ENCODE results near the gene RGCC.

The RGCC gene

GRCh38 chr13:41452462-41452861 is 4.9 kb upstream of the RGCC start:
- no peak for DNase-seq (ENCODE audit: extremely low read depth in 1 of 2, low read depth in 1 of 2)

DNA sequence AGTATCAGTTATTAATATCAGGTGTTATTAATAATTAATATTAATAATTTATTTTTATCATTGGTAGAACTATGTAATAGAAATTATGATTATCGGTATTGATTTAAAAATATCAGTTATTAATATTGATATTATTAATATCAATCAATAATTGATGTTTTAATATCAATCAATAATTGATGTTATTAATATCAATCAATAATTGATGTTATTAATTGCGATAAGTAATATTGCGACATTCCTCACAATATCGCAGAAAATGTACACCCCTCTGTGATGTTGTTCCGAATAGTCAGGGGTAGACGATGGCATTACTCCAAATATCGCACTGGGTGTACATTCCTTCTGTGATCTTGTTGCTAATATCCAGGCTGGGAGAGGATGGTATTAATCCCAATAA is 3.7 kb upstream of the RGCC start:
- no peak for DNase-seq (ENCODE audit: extremely low read depth in 1 of 2, low read depth in 1 of 2)

DNA sequence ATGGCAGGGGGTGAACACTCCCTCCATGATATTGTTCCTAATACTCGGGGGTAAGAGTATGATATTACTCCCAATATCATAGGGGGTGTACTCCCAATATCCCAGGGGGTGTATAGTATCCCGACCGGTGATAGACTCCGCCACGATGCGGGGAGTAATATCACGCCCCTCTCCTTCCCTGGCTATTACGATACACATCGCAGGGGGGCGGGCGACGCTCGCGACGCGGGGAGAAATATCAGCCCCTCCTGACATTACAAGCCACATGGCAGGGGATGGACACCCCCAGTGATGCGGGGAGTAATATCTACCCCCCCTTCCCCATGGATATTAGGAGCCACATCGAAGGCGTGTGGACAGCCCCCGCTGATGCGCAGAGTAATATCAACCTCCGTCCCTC is 3.2 kb upstream of the RGCC start:
- DNase-seq (ENCODE audit: extremely low read depth in 1 of 2, low read depth in 1 of 2) = no peak

DNA sequence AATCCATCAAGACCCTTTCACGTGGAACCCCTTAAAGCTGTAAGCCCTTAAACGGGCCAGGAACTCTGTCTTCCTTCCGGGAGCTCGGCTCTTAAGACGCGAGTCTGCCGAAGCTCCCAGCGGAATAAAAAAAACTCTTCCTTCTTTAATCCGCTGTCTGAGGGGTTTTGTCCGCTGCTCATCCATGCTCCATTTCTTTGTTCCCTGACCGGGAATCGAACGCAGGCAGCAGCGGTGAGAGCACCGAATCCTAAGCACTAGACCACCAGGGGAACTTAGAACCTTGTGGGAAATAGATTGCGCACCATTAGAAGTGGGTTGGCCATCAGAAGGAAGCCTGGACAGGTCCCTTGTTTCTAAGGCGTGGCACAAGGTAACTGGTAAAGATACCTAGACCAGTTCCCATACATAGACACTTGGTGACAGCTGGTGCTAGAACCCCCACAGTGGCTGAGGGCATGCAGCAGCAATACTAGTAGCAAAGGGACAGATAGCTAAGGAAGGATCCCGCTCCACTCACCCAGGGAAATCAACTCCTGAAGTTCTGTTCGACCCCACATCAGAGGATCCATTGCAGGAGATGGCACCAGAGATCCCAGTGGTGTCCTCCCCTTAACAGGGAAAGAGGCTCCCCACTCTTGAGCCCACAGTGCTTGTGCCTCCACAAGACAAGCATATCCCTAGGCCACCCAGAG is 1.5 kb upstream of the RGCC start:
- no peak for DNase-seq (ENCODE audit: extremely low read depth in 1 of 2, low read depth in 1 of 2)

DNA sequence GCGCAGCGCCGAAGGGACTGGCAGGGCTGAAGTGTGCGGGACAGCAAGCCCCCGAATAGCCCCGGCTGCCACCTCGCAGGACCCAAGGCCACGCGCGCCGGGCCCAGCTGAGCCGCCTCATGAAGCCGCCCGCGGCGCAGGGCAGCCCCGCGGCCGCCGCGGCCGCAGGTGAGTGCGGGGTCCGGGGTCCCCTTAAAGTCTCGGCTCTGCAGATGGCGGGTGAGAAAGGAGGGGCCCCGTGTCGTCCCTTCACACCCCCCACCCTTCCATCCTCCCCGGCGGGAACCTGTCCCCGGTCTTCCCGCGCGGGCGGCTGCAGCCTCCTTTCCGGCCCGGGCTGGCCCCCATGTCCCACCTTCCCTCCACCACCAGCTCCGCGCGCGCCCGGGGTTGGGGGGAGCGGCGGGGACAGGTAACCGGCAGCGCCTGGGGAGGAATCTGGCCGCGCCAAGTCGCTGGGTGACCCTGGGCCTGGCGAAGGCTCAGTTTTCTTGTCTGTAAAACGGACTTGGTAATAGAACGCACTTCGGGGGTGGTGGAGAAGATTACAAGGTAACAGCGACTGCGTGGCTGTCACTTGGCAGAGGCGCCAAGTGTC is 338 bp downstream of the RGCC start:
- peak in 1 of 2 donors; percentile 28 for DNase-seq (ENCODE audit: extremely low read depth in 1 of 2, low read depth in 1 of 2)

GRCh38 chr13:41458187-41458760 is 924 bp downstream of the RGCC start:
- peak in 1 of 2 donors; percentile 30 for DNase-seq (ENCODE audit: extremely low read depth in 1 of 2, low read depth in 1 of 2)

DNA sequence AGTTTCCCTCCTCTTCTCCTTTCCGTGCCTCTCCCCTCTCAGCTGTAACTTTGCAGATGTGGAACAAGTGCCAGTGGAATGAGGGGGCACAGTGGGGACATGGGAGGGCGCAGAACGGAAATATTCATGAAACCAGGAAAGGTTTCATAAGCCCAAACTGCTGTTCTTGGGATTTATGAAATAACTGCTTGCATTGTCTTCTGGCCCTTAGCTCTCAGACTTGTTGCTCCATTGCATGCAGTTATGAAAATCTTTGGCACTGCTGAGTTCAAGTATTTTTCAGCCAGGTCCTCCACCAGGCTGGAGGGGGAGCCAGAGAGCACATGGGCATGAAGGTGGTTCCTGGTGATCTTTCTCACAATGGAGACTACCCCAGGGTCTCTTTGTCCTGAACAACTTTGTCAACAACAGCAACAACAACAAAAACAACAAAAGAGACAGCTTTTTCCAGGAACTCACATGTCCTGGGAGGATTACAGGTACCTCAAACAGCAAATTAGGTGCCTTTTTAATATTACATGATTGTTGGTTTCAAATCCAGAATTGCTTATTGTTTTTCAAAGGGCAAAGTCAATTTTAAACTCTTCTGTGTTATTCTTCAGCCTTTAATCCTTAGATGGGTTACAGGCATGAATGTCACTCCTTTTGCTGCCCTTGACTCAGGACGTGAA is 1.5 kb downstream of the RGCC start:
- peak in 1 of 2 donors; percentile 50 for DNase-seq (ENCODE audit: extremely low read depth in 1 of 2, low read depth in 1 of 2)

DNA sequence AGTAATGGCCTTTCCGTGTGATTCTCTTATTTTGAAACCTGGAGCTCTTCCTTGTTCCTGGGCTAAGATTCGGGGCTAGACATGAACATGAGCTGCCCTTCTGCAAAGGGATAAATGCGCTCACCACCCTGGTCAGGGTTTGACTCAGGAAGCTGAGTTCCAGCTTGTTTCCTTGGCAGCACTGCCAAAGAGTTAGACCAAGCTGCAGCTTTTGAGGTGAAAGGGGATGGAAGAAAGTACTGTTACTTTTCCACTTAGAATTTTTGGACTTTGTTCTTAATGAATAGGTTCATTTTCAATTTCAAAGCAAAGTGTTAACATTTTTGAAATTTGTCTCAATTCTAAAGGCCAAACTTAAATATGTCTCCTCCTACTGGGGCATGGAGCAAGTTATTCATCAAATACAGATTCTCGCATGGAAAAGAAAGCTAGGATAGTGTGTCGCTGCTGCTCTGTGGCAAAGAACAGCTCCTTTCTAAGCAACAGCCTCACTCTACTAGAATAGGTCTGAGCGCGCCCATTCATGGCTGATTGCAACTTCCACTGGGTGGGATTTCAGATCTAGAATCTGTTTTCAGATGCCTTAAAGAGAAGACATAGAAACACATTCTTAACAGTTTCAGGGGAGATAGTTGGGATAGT is 2.2 kb downstream of the RGCC start:
- DNase-seq (ENCODE audit: extremely low read depth in 1 of 2, low read depth in 1 of 2) = no peak

- DNase-seq (ENCODE audit: extremely low read depth in 1 of 2, low read depth in 1 of 2) = no peak
These were observed 2.7 kb downstream of the RGCC start for GRCh38 chr13:41460074-41460465.

DNA sequence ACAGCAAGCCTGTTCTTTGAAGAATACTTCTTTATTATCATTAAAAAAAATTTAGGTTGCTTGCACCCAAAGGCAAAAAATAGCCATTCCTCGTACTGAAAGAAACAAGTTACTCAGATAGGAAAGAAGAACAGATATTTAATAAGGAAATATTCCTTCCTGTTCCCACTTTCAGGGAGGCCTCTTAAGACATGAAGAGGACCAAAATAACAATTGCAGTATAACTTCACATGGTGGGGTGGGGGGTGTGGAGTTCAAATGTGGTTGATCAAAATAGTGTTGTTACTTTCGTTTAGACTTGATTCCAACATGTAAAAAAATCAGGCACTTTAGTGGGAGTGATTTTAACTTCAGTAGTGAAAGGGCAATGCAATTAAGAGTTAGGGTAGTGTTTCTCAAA is 3.6 kb downstream of the RGCC start:
- DNase-seq (ENCODE audit: extremely low read depth in 1 of 2, low read depth in 1 of 2) = no peak

GRCh38 chr13:41461527-41462139 is 4.3 kb downstream of the RGCC start:
- DNase-seq (ENCODE audit: extremely low read depth in 1 of 2, low read depth in 1 of 2) = no peak

GRCh38 chr13:41462427-41462826 is 5.1 kb downstream of the RGCC start:
- no peak for DNase-seq (ENCODE audit: extremely low read depth in 1 of 2, low read depth in 1 of 2)

DNA sequence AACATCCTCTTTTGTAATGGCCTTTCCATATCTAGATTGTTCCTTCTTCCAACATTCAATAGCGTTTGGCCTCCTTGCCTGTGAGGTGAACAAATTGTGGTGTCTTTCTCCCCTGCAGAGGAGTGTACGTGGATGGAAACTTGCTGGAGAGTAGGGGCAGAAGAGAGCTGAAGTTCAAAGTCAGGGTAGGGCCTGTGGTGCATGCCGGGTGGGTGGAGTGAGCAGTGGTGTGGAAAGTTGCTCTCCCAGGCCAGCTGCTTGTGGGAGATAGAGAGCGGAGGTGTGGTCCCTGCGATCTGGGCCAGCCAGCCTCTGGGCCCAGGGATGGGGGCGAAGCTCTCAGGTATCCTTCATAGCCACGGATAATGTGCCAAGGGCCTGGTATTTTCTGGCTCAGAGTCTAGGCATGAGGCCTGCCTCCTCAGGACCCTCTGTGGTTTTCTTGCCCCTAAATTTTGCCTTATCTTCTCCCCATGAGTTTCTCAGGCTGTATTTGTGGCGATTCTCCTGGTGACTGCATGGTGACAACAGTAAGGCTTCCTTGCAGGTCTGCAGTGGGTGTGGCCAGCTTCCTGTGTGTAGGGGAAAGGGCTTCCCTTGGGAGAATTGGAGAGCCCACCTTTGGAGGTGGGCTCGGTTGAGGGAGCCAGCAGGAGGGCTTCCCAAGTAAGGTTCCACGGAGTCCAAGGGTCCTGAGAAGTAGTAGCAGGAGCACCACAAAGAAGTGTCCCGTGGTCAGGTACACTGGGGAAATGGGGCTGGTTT is 6.7 kb downstream of the RGCC start:
- no peak for DNase-seq (ENCODE audit: extremely low read depth in 1 of 2, low read depth in 1 of 2)

- DNase-seq (ENCODE audit: extremely low read depth in 1 of 2, low read depth in 1 of 2) = peak; percentile 74 to 85
These were observed 8.0 kb downstream of the RGCC start for GRCh38 chr13:41465241-41465847.

DNA sequence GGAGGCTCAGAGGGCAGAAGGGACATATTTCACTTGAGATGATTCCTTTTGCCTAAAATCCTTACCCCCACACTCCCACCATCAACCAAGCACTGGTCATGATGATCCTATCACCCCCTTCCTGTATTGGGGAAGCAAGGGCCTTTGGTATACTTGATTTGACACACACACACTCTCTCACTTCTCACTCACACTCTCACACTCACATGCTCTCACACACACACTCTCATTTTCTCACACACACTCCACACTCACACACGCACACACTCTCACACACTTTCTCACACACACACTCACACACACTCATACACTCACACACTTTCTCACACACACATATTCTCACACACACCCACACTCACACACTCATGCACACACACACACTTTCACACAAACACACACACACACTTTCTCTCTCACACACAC is 8.6 kb downstream of the RGCC start:
- DNase-seq (ENCODE audit: extremely low read depth in 1 of 2, low read depth in 1 of 2) = no peak

GRCh38 chr13:41467425-41467945 is 10.1 kb downstream of the RGCC start:
- DNase-seq (ENCODE audit: extremely low read depth in 1 of 2, low read depth in 1 of 2) = no peak

DNA sequence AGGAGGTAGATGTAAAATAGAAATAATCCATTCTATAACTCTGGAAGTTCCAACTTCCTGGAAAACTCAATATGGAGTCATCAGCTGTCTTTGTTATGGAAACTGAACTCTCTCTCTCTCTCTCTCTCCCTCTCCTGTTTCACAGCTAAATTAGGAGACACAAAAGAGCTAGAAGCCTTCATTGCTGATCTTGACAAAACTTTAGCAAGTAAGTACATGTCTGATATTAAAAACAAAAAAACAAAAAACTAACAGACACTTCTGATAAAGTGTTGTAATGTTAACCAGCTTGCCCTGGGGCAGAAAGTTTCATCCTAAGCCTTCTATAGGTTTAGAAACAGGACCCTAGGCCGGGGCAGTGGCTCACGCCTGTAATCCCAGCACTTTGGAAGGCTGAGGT is 11.3 kb downstream of the RGCC start:
- no peak for DNase-seq (ENCODE audit: extremely low read depth in 1 of 2, low read depth in 1 of 2)

DNA sequence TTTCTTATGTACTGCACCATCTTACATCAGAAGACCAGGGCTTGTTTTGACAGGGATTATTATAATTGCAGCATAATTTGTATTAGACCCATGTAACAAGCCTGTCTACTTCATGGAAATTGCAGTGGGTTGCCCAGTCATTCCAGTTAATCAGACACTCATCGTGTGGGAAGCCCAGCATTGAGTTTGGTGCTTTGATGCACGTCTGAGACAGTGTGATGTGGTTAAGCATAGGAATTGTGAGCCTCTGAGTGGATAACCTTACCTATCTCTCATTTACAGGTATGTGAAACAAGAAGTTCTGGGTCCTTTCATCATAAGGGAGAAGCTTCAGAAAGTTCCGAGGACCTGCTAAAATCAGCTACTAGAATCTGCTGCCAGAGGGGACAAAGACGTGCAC is 12.8 kb downstream of the RGCC start:
- no peak for DNase-seq (ENCODE audit: extremely low read depth in 1 of 2, low read depth in 1 of 2)

DNA sequence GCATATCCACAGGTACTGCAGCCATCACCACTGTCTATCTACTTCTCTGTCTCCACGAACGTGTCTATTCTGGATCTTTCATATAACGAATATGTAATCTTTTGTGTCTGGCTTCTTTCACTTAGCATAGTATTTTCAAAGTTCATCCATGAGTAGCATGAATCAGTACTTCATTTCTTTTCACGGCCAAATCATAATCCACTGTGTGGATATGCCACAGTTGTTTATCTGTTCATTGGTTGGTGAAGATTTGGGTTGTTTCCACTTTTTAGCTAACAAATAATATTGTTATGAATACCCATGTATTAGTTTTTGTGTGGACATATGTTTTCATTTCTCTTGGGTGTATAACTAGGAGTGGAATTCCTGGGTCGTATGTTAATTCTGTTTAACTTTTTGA is 14.4 kb downstream of the RGCC start:
- no peak for DNase-seq (ENCODE audit: extremely low read depth in 1 of 2, low read depth in 1 of 2)

DNA sequence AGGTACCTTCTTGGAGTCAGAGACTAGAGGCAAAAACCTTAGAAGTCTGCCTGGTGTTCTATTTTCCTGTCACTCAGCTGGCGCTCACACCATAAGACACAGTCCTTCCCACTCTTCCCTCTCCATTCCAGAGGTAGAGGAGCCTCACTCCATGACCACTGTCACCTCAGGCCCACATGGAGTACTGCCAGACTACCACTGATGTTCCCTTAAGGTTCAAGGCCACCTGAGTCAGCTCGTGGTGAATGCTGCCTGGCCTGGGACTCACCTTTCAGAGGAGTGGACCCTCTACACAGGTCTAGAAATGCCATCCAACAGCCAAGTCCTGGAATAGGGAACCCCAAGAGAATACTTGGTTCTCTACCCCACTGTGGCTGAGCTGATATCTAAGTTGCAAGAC is 29.9 kb downstream of the RGCC start:
- DNase-seq (ENCODE audit: extremely low read depth in 1 of 2, low read depth in 1 of 2) = no peak
